Measurements from ENCODE around the gene YIPF2.

- no peak for TF ChIP-seq CHD2 (IDR thresholded peaks at IDR 0.05; ENCODE audit: borderline replicate concordance, low read depth, low read length)
- no peak for TF ChIP-seq NKRF (conservative IDR thresholded peaks at IDR 0.05)
- TF ChIP-seq CTCF (IDR thresholded peaks at IDR 0.05 in 2 of 3, conservative IDR thresholded peaks at IDR 0.05 in 1 of 3; ENCODE audit: control insufficient read depth in 2 of 3, extremely low read depth in 1 of 3, insufficient read depth in 1 of 3, low read depth in 3 of 3, low read length in 3 of 3), result no peak
- TF ChIP-seq RAD21 (IDR thresholded peaks at IDR 0.05; ENCODE audit: insufficient read depth, low read depth, low read length), result no peak
- TF ChIP-seq HDAC2 (IDR thresholded peaks at IDR 0.05), result no peak
- TF ChIP-seq SP1 (IDR thresholded peaks at IDR 0.05; ENCODE audit: low read depth, low read length), result no peak
- no peak for TF ChIP-seq HCFC1 (IDR thresholded peaks at IDR 0.05; ENCODE audit: low read length)
- no peak for TF ChIP-seq IRF3 (IDR thresholded peaks at IDR 0.05)
- TF ChIP-seq IKZF1 (conservative IDR thresholded peaks at IDR 0.05), result no peak
- TF ChIP-seq POLR2A (IDR thresholded peaks at IDR 0.05; ENCODE audit: low read depth, low read length), result no peak
- TF ChIP-seq SMARCA5 (IDR thresholded peaks at IDR 0.05), result no peak
Measured at GRCh38 chr19:10895363-10895762, 33.1 kb downstream of the YIPF2 start.
